Smooth muscle cell (in vitro differentiated cells): ENCODE results near the gene UGGT2. TPM values are rescaled to one million over a fixed set of nuclear protein-coding genes. Genes with fewer than 3 reads are reported as not detected.

ENCODE experiments used
- DNase-seq: peaks from one replicate; lab custom pipeline; 2025; ENCODE audit not compliant: unreplicated experiment; lab: John Stamatoyannopoulos, UW
- H2AFZ ChIP-seq: fragments of 200-600 bp; sonication (generic); 2 replicates; pipeline ENCODE4 v1.6.0; 2016; ENCODE audit warnings: antibody characterized with exemption, low read depth, mild to moderate bottlenecking
- H3F3A ChIP-seq: fragments of 200-600 bp; sonication (generic); 2 replicates; pipeline ENCODE4 v1.6.0; 2017; ENCODE audit warnings: antibody characterized with exemption, low read depth
- H3K27ac ChIP-seq: fragments of 200-600 bp; sonication (generic); 2 replicates; pipeline ENCODE4 v1.5.1; 2016; ENCODE audit warnings: low read depth, mild to moderate bottlenecking
- H3K27me3 ChIP-seq: fragments of 200-600 bp; sonication (generic); 2 replicates; pipeline ENCODE4 v1.6.1; 2016; ENCODE audit warnings: low read depth, mild to moderate bottlenecking
- H3K36me3 ChIP-seq: fragments of 200-600 bp; sonication (generic); 2 replicates; pipeline ENCODE4 v1.5.1; 2016; ENCODE audit warnings: low read depth
- H3K4me1 ChIP-seq: fragments of 200-600 bp; sonication (generic); 2 replicates; pipeline ENCODE4 v1.5.1; 2016; ENCODE audit warnings: low read depth
- H3K4me2 ChIP-seq: fragments of 200-600 bp; sonication (generic); 2 replicates; pipeline ENCODE4 v1.6.0; 2016; ENCODE audit warnings: mild to moderate bottlenecking
- H3K4me3 ChIP-seq: fragments of 200-600 bp; sonication (generic); 2 replicates; pipeline ENCODE4 v1.5.1; 2016; ENCODE audit warnings: mild to moderate bottlenecking
- H3K79me2 ChIP-seq: fragments of 200-600 bp; sonication (generic); 2 replicates; pipeline ENCODE4 v1.6.0; 2016; ENCODE audit warnings: low read depth, mild to moderate bottlenecking
- H3K9ac ChIP-seq: fragments of 200-600 bp; sonication (generic); 2 replicates; pipeline ENCODE4 v1.6.0; 2016; ENCODE audit warnings: low read depth
- H3K9me3 ChIP-seq: fragments of 200-600 bp; sonication (generic); replicated peaks from 2 replicates; pipeline ENCODE4 v1.5.1; 2016; ENCODE audit warnings: low read depth
- H4K20me1 ChIP-seq: fragments of 200-600 bp; sonication (generic); 2 replicates; pipeline ENCODE4 v1.6.0; 2016; ENCODE audit warnings: low read depth
- CTCF ChIP-seq: fragments of 200-600 bp; sonication (generic); IDR thresholded peaks from 2 replicates; pipeline ENCODE4 v1.5.1; 2017; ENCODE audit warnings: borderline replicate concordance, mild to moderate bottlenecking, antibody characterized with exemption; ENCODE audit not compliant: insufficient read depth, poor library complexity, severe bottlenecking
- WGBS: methylation state at CpG from one replicate; pipeline ENCODE4 v1.1.7; 2016; ENCODE audit warnings: low lambda C conversion rate; 5-methylcytosine and 5-hydroxymethylcytosine counted together
- polyA plus RNA-seq: library from polyadenylated mRNA; unstranded; fragments of >200 nt; fragmentation: Nextera tagmentation; extraction: Ambion mirVana; gene quantifications from 2 replicates; pipeline ENCODE4 v1.2.1, GENCODE V29; 2016
- total RNA-seq: library from RNA; depleted of rRNA; stranded (reverse); fragments of >200 nt; gene quantifications from 2 replicates; pipeline ENCODE4 v1.2.3, GENCODE V29; 2014

The UGGT2 gene
- total and polyA plus RNA-seq, 2 experiments from 2014 or later = 27.4 to 67.2 TPM

GRCh38 chr13:95880331-95880730 lies 172.9 kb downstream of the UGGT2 start:
- Histone ChIP-seq H4K20me1 (no peaks in the 10 kb centered on the region), H3K9ac (no peak overlapping the region), H3K9me3 (no peaks in the 10 kb centered on the region), H3F3A (no peaks in the 10 kb centered on the region), H3K4me1 (no peaks in the 10 kb centered on the region), H3K36me3 (no peaks in the 10 kb centered on the region), H3K4me2 (no peak overlapping the region), H3K27ac (no peak overlapping the region), H3K4me3 (no peak overlapping the region), H2AFZ (no peak overlapping the region), H3K27me3 (no peaks in the 10 kb centered on the region), H3K79me2 (no peaks in the 10 kb centered on the region)
- TF ChIP-seq CTCF = no peak
- DNase-seq = no peak
- 100% methylated on average over 1 of the region's 1 CpG for WGBS

- H2AFZ ChIP-seq = no peak overlapping the region
- H3K4me1 ChIP-seq = no peaks in the 10 kb centered on the region
- no peak overlapping the region for H3K9ac ChIP-seq
- WGBS = 97% methylated on average over 2 of the region's 2 CpGs
- H3K27ac ChIP-seq = no peak overlapping the region
- no peaks in the 10 kb centered on the region for H3F3A ChIP-seq
- no peaks in the 10 kb centered on the region for H4K20me1 ChIP-seq
- no peak for TF ChIP-seq CTCF
- H3K27me3 ChIP-seq = no peaks in the 10 kb centered on the region
- H3K4me3 ChIP-seq = no peak overlapping the region
- no peak overlapping the region for H3K4me2 ChIP-seq
- H3K36me3 ChIP-seq = peaks cover 6% of the 10 kb centered on the region
- no peak for DNase-seq
- H3K9me3 ChIP-seq = no peaks in the 10 kb centered on the region
- H3K79me2 ChIP-seq = no peaks in the 10 kb centered on the region
Measured at GRCh38 chr13:95874286-95874685, 178.9 kb downstream of the UGGT2 start.

GRCh38 chr13:95870421-95870820 lies 182.8 kb downstream of the UGGT2 start:
- no peak for TF ChIP-seq CTCF
- 95% methylated on average over 4 of the region's 4 CpGs for WGBS

GRCh38 chr13:95865080-95865615 lies 188.1 kb downstream of the UGGT2 start:
- Histone ChIP-seq H3K9me3 (no peaks in the 10 kb centered on the region), H3K27me3 (no peaks in the 10 kb centered on the region), H3K4me3 (no peak overlapping the region), H3K4me2 (no peak overlapping the region), H3K4me1 (no peaks in the 10 kb centered on the region), H2AFZ (no peak overlapping the region), H3F3A (no peaks in the 10 kb centered on the region), H3K27ac (no peak overlapping the region), H4K20me1 (no peaks in the 10 kb centered on the region), H3K79me2 (no peaks in the 10 kb centered on the region), H3K9ac (no peak overlapping the region), H3K36me3 (peaks cover 8% of the 10 kb centered on the region)
- no peak for DNase-seq
- 55% methylated on average over 5 of the region's 5 CpGs for WGBS
- no peak for TF ChIP-seq CTCF

More at GRCh38 chr13:95870421-95870820, 182.8 kb downstream of the UGGT2 start:
- Histone ChIP-seq H3F3A (no peaks in the 10 kb centered on the region), H2AFZ (no peak overlapping the region), H3K4me3 (no peak overlapping the region), H3K27ac (no peak overlapping the region), H4K20me1 (no peaks in the 10 kb centered on the region), H3K4me1 (no peaks in the 10 kb centered on the region), H3K9me3 (no peaks in the 10 kb centered on the region), H3K9ac (no peak overlapping the region), H3K79me2 (no peaks in the 10 kb centered on the region), H3K4me2 (no peak overlapping the region), H3K27me3 (no peaks in the 10 kb centered on the region), H3K36me3 (peaks cover 6% of the 10 kb centered on the region)
- no peak for DNase-seq
